Measurements from ENCODE around the gene TRIP13.

GRCh38 chr5:849651-850301 is 42.9 kb upstream of the TRIP13 start:
- TF ChIP-seq CTCF (IDR thresholded peaks at IDR 0.05 in 4 of 5, conservative IDR thresholded peaks at IDR 0.05 in 1 of 5) (no peak), POLR2A (IDR thresholded peaks at IDR 0.05) (no peak)

Measured in gastrocnemius medialis (tissue), 4 donors.